ENCODE data around the gene GPALPP1.
"Not testable (repeated sequence)": the region's sequence is repeated elsewhere in the genome, so short reads cannot be mapped to it uniquely, and the experiment has no call there.

GRCh38 chr13:45063889-45064288, 74.6 kb downstream of the GPALPP1 start:
- not testable (repeated sequence) for TF ChIP-seq CTCF, POLR2A (IDR thresholded peaks at IDR 0.05)
